HCT116 (cell line): ENCODE measurements around the gene MZB1.

Experiments
- CEBPB ChIP-seq: IDR thresholded peaks from 2 replicates; pipeline ENCODE4 v1.6.1; 2012; ENCODE audit warnings: low read depth
- CTCF ChIP-seq, 3 experiments: fragments of 200-600 bp in 1 of 3; sonication (generic) in 1 of 3; IDR thresholded peaks in 2 of 3; conservative IDR thresholded peaks in 1 of 3; 2 replicates each; pipeline ENCODE4 v1.5.1; 2012 to 2017; ENCODE audit warnings: low read depth in 2 of 3, low read length in 2 of 3, antibody characterized with exemption in 1 of 3, borderline replicate concordance in 1 of 3, control low read depth in 1 of 3, mild to moderate bottlenecking in 1 of 3, mixed read lengths in 1 of 3, mixed run types in 1 of 3, moderate library complexity in 1 of 3; ENCODE audit not compliant: insufficient read depth in 1 of 3
- POLR2A ChIP-seq: IDR thresholded peaks from 2 replicates; pipeline ENCODE4 v1.7.0; 2011; ENCODE audit warnings: borderline replicate concordance; ENCODE audit not compliant: insufficient read depth, insufficient read length; ENCODE audit errors: extremely low read depth
- POLR2AphosphoS5 ChIP-seq: IDR thresholded peaks from 2 replicates; pipeline ENCODE4 v1.6.1; 2011; ENCODE audit warnings: mild to moderate bottlenecking, low read depth, low read length, moderate library complexity
- RAD21 ChIP-seq: IDR thresholded peaks from 2 replicates; pipeline ENCODE4 v1.6.1; 2012; ENCODE audit warnings: low read depth, mild to moderate bottlenecking
- REST ChIP-seq: IDR thresholded peaks from 2 replicates; pipeline ENCODE4 v1.6.1; 2012; ENCODE audit warnings: low read depth
- SIN3A ChIP-seq: IDR thresholded peaks from 2 replicates; pipeline ENCODE4 v1.6.1; 2012; ENCODE audit warnings: low read depth
- SP1 ChIP-seq: IDR thresholded peaks from 2 replicates; pipeline ENCODE4 v1.6.1; 2012; ENCODE audit warnings: low read depth
- YY1 ChIP-seq: IDR thresholded peaks from 2 replicates; pipeline ENCODE4 v1.6.1; 2011; ENCODE audit warnings: low read length, low read depth, moderate library complexity, mild to moderate bottlenecking; ENCODE audit not compliant: insufficient replicate concordance; ENCODE audit errors: extremely low read depth
- ZBTB33 ChIP-seq: IDR thresholded peaks from 2 replicates; pipeline ENCODE4 v1.6.1; 2011; ENCODE audit warnings: mild to moderate bottlenecking, low read length, moderate library complexity; ENCODE audit not compliant: insufficient replicate concordance; ENCODE audit errors: extremely low read depth

- TF ChIP-seq CTCF (IDR thresholded peaks at IDR 0.05 in 2 of 3, conservative IDR thresholded peaks at IDR 0.05 in 1 of 3; ENCODE audit: borderline replicate concordance in 1 of 3, insufficient read depth in 1 of 3, low read depth in 2 of 3, low read length in 2 of 3) (no peak), CEBPB (no peak), POLR2A (no peak), YY1 (no peak), RAD21 (no peak), REST (no peak), SP1 (no peak), POLR2AphosphoS5 (no peak), SIN3A (no peak), ZBTB33 (no peak)
Observed at GRCh38 chr5:139431706-139432105, 42.0 kb upstream of the MZB1 start.
